ENCODE measurements around the gene WIPI1.

The WIPI1 gene

DNA sequence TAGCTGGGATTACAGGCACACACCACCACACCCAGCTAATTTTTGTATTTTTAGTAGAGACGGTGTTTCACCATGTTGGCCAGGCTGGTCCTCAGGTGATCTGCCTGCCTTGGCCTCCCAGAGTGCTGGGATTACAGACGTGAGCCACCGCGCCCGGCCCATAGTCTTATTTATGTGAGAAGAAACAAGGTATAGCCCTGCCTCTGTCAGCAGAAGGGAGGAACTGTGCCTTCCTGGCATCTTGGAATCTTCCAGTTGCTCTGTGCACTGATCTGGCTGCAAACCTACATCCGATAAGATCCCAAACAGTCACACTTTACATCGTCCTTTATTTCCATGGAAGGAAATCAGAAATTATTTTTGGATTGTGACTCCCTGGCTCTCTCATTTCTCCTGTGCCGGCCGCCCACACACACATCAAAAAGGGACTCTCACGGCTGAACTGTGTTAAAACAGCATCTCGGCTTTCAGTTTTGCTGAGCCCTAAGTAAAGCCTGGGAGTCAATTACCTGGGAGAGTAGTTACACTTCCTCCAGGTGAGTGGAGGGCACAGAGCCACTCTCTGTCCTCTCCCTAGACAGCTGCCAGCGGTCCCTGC, 23.3 kb downstream of the WIPI1 start:
- Mint-ChIP-seq H3K9me3 (no peaks in the 10 kb centered on the region), H3K36me3 (ENCODE audit: low read depth) (peaks cover 39% of the 10 kb centered on the region), H3K27me3 (ENCODE audit: low read depth) (no peaks in the 10 kb centered on the region), H3K4me3 (no peak overlapping the region), H3K4me1 (peaks cover 6% of the 10 kb centered on the region), H3K27ac (no peak overlapping the region)
- TF ChIP-seq, protein P1, sequence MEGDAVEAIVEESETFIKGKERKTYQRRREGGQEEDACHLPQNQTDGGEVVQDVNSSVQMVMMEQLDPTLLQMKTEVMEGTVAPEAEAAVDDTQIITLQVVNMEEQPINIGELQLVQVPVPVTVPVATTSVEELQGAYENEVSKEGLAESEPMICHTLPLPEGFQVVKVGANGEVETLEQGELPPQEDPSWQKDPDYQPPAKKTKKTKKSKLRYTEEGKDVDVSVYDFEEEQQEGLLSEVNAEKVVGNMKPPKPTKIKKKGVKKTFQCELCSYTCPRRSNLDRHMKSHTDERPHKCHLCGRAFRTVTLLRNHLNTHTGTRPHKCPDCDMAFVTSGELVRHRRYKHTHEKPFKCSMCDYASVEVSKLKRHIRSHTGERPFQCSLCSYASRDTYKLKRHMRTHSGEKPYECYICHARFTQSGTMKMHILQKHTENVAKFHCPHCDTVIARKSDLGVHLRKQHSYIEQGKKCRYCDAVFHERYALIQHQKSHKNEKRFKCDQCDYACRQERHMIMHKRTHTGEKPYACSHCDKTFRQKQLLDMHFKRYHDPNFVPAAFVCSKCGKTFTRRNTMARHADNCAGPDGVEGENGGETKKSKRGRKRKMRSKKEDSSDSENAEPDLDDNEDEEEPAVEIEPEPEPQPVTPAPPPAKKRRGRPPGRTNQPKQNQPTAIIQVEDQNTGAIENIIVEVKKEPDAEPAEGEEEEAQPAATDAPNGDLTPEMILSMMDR (IDR thresholded peaks at IDR 0.05; ENCODE audit: unreplicated experiment in 3 of 3): no peak

DNA sequence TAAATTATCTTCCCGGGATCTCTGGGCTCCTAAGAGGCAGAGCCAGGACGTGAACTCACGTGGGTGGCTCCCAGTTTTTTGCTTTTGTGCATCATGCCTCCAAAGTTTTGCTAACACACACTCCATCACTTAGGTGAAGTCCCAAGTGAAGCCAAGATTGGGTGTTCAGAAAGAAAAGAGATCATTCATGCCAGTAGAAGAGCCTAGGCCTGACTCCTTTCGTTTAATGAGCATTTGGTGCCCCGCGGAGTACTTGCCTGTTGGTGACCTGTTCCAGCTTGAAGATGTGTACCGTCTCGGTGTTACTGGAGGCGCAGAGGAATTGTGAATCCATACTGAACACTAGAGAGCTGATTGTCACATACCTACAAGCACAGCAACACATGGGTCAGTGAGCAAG, 24.1 kb downstream of the WIPI1 start:
- TF ChIP-seq, protein P1 (IDR thresholded peaks at IDR 0.05; ENCODE audit: unreplicated experiment in 3 of 3): no peak
- peaks cover 6% of the 10 kb centered on the region for H3K4me1 Mint-ChIP-seq
- H3K4me3 Mint-ChIP-seq: no peak overlapping the region
- H3K27me3 Mint-ChIP-seq (ENCODE audit: low read depth): no peaks in the 10 kb centered on the region
- H3K36me3 Mint-ChIP-seq (ENCODE audit: low read depth): peaks cover 44% of the 10 kb centered on the region
- H3K9me3 Mint-ChIP-seq: no peaks in the 10 kb centered on the region
- no peak overlapping the region for H3K27ac Mint-ChIP-seq

DNA sequence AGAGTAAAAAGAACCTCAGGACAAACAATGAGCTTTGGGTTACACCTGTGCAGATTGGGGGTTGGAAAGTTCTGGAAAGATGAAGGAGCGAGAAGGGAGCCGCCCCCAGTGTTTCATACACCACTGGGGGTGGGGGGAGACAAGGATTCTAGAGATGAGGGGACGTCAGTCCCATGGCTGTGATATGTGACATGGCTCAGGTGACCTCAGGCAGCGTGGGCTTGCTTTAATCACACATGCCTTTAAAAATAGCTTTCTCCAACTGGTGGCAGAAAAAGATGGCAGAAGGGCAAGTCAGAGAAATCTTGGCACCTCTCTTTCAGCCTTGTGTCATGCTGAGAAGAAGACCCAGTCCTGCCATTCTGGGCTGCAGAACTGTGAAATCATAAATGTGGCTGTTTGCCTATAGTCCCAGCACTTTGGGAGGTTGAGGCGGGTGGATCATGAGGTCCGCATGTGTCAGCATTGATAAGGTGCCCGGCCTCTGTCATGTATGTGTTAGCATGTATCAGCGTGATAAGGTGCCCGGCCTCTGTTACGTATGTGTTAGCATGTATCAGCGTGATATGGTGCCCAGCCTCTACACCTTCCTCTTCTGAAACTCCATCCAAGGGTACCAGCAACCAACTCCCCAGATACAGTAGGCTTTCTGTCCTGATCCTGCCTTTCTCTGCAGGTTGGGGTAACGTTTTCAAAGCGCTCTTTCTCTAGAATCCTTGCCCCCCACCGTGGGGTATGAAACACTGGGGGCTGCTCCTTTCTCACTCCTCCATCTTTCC, 25.0 kb downstream of the WIPI1 start:
- H3K4me3 Mint-ChIP-seq: no peak overlapping the region
- H3K36me3 Mint-ChIP-seq (ENCODE audit: low read depth): peaks cover 44% of the 10 kb centered on the region
- no peaks in the 10 kb centered on the region for H3K27me3 Mint-ChIP-seq (ENCODE audit: low read depth)
- H3K4me1 Mint-ChIP-seq: peaks cover 6% of the 10 kb centered on the region
- TF ChIP-seq, protein P1 (IDR thresholded peaks at IDR 0.05; ENCODE audit: unreplicated experiment in 3 of 3): peak in 1 of 3 experiments; percentile 19
- no peaks in the 10 kb centered on the region for H3K9me3 Mint-ChIP-seq
- H3K27ac Mint-ChIP-seq: no peak overlapping the region

DNA sequence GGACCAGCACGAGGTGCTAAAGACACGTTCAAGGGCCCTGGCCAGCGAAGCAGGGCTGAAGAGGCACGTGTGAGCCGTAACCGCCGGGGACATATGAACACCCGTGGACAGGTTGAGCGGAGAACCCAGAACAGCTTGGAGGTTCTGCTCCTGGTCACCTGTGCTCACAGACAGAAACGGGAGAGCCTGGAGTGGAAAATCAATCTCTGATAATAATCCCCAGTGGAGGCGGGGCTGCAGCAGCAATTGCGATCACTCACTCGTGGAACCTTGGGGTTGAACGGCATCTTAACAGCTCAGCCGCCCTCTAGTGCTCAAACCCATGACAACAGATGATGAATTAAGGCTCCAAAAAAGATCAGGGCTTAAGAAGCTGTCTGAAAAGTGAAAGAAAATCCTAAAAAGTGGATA, 25.6 kb downstream of the WIPI1 start:
- Mint-ChIP-seq H3K36me3 (ENCODE audit: low read depth) (peaks cover 44% of the 10 kb centered on the region), H3K9me3 (no peaks in the 10 kb centered on the region), H3K27ac (no peak overlapping the region), H3K27me3 (ENCODE audit: low read depth) (no peaks in the 10 kb centered on the region), H3K4me1 (peaks cover 6% of the 10 kb centered on the region), H3K4me3 (no peak overlapping the region)
- TF ChIP-seq, protein P1 (IDR thresholded peaks at IDR 0.05; ENCODE audit: unreplicated experiment in 3 of 3): peak in 2 of 3 experiments; percentile 31 to 41

DNA sequence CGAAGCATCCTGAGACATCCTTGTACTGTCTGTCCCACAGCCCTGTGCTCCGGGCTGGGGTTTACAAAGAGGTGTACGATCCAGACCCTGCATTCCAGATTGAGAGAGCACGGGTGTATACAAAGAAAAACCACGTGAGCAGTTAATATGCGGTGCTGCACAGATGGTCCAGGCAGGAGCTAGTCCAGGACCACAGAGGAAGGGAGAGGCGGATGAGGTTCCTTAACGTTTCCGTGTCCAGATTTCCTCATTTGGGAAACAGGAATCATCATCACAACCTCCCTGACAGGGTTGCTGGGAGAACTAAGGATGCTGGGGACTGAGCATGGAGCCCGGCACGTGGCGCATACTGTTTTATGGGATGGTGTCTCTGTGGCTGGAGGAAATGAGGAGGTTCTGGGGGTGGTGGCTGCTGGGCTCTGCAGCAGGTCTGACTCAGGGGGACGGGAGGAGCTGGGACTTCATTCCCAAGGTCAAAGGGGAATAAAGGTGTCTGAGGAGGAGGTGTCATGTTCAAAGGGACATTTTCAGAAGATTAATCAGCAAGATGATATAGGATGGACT, 26.2 kb downstream of the WIPI1 start:
- TF ChIP-seq, protein P1 (IDR thresholded peaks at IDR 0.05; ENCODE audit: unreplicated experiment in 3 of 3): no peak
- Mint-ChIP-seq H3K4me3 (no peak overlapping the region), H3K36me3 (ENCODE audit: low read depth) (peaks cover 40% of the 10 kb centered on the region), H3K4me1 (peaks cover 1% of the 10 kb centered on the region), H3K27me3 (ENCODE audit: low read depth) (no peaks in the 10 kb centered on the region), H3K9me3 (no peaks in the 10 kb centered on the region), H3K27ac (no peak overlapping the region)
